GM12875 (cell line): ENCODE results near the gene CCPG1.
A peak's percentile ranks its signal among the peaks of the same experiment; 100 is the strongest.
"Not testable (repeated sequence)": the region's sequence is repeated elsewhere in the genome, so short reads cannot be mapped to it uniquely, and the experiment has no call there.

Experiments
- H3K4me3 ChIP-seq: one replicate; pipeline ENCODE4 v1.5.1; 2011; ENCODE audit warnings: low read depth, low read length, control low read depth
- CTCF ChIP-seq: IDR thresholded peaks from 2 replicates; pipeline ENCODE4 v1.5.1; 2011; ENCODE audit warnings: low read depth, mild to moderate bottlenecking, control low read depth, inconsistent platforms, low read length, moderate library complexity, borderline replicate concordance; ENCODE audit not compliant: insufficient read depth

The CCPG1 gene

GRCh38 chr15:55420171-55420866 lies 12.2 kb upstream of the CCPG1 start:
- H3K4me3 ChIP-seq, result no peak overlapping the region
- TF ChIP-seq CTCF, result no peak

- not testable (repeated sequence) for H3K4me3 ChIP-seq
These were observed 9.5 kb upstream of the CCPG1 start for GRCh38 chr15:55417678-55418077.

GRCh38 chr15:55408976-55409375 lies 817 bp upstream of the CCPG1 start:
- not testable (repeated sequence) for H3K4me3 ChIP-seq

- no peak for TF ChIP-seq CTCF
These were observed 604 bp downstream of the CCPG1 start for GRCh38 chr15:55407498-55408011.

GRCh38 chr15:55403531-55403930 lies 4.6 kb downstream of the CCPG1 start:
- no peak overlapping the region for H3K4me3 ChIP-seq
- TF ChIP-seq CTCF, result no peak

More at GRCh38 chr15:55407498-55408011, 604 bp downstream of the CCPG1 start:
- H3K4me3 ChIP-seq, result peak overlapping the region; percentile 60

GRCh38 chr15:55402707-55403106 lies 5.5 kb downstream of the CCPG1 start:
- no peak overlapping the region for H3K4me3 ChIP-seq
- no peak for TF ChIP-seq CTCF

GRCh38 chr15:55401786-55402246 lies 6.3 kb downstream of the CCPG1 start:
- TF ChIP-seq CTCF, result no peak
- H3K4me3 ChIP-seq, result no peak overlapping the region

GRCh38 chr15:55400050-55400449 lies 8.1 kb downstream of the CCPG1 start:
- H3K4me3 ChIP-seq, result not testable (repeated sequence)

GRCh38 chr15:55398243-55398642 lies 9.9 kb downstream of the CCPG1 start:
- no peak for TF ChIP-seq CTCF
- H3K4me3 ChIP-seq, result no peak overlapping the region
